WTC11 (cell line): ENCODE results near the gene TTC1. TPM values are rescaled to one million over a fixed set of nuclear protein-coding genes. Genes with fewer than 3 reads are reported as not detected.

Experiments
- ATAC-seq: fragments of 200-7000 bp; cut with Tn5 transposase; 2 replicates; pipeline ENCODE4 v1.10.0; 2021; ENCODE audit warnings: mild to moderate bottlenecking, moderate library complexity
- CTCF ChIA-PET: fragments of 300-600 bp; sonication (Branson Sonifier 250); formaldehyde crosslinking; loops from one replicate; lab custom pipeline; 2021; ENCODE audit warnings: antibody characterized with exemption; lab: Charles Lee
- POLR2A ChIA-PET: fragments of 350-600 bp; sonication (Branson Sonifier 250); formaldehyde crosslinking; loops from one replicate; lab custom pipeline; 2021; ENCODE audit warnings: antibody characterized with exemption; lab: Charles Lee
- DNase-seq: peaks from one replicate; pipeline ENCODE4 v3.0.0; 2021; ENCODE audit warnings: low spot score
- H3K27ac Mint-ChIP-seq: 2 replicates; pipeline ENCODE4 v1.8.0; 2021; ENCODE audit warnings: mixed read lengths
- H3K27me3 Mint-ChIP-seq: 2 replicates; pipeline ENCODE4 v1.8.0; 2021; ENCODE audit warnings: low read depth, mild to moderate bottlenecking, moderate library complexity, mixed read lengths
- H3K36me3 Mint-ChIP-seq: 2 replicates; pipeline ENCODE4 v1.8.0; 2021; ENCODE audit warnings: mixed read lengths
- H3K4me1 Mint-ChIP-seq: 2 replicates; pipeline ENCODE4 v1.8.0; 2022; ENCODE audit warnings: mixed read lengths
- H3K4me3 Mint-ChIP-seq: 2 replicates; pipeline ENCODE4 v1.8.0; 2021; ENCODE audit warnings: mild to moderate bottlenecking, moderate library complexity, mixed read lengths
- H3K9me3 Mint-ChIP-seq: 2 replicates; pipeline ENCODE4 v1.8.0; 2021; ENCODE audit warnings: mixed read lengths
- ATF1 ChIP-seq: sonication (generic); formaldehyde crosslinking; IDR thresholded peaks from 2 replicates; pipeline ENCODE4 v1.8.1; 2023; ENCODE audit warnings: mild to moderate bottlenecking, moderate library complexity, missing genetic modification reagents
- CREM ChIP-seq: sonication (generic); formaldehyde crosslinking; IDR thresholded peaks from 2 replicates; pipeline ENCODE4 v1.8.1; 2022; ENCODE audit warnings: mild to moderate bottlenecking, missing genetic modification reagents, moderate library complexity
- IRF2 ChIP-seq: sonication (generic); formaldehyde crosslinking; IDR thresholded peaks from 2 replicates; pipeline ENCODE4 v1.8.0; 2022; ENCODE audit warnings: low read depth, missing genetic modification reagents, borderline replicate concordance
- JAZF1 ChIP-seq: fragments of 250-450 bp; sonication (Bioruptor Pico); IDR thresholded peaks from 2 replicates; pipeline ENCODE4 v1.9.0; 2021; ENCODE audit warnings: moderate library complexity, mild to moderate bottlenecking, inconsistent platforms
- KAT7 ChIP-seq: sonication (generic); formaldehyde crosslinking; IDR thresholded peaks from 2 replicates; pipeline ENCODE4 v1.8.1; 2023; ENCODE audit warnings: missing genetic modification reagents, mild to moderate bottlenecking, borderline replicate concordance
- NFATC4 ChIP-seq: fragments of 250-450 bp; sonication (Bioruptor Pico); IDR thresholded peaks from 2 replicates; pipeline ENCODE4 v1.9.0; 2021; ENCODE audit warnings: mild to moderate bottlenecking
- NR1H2 ChIP-seq: sonication (generic); formaldehyde crosslinking; IDR thresholded peaks from 2 replicates; pipeline ENCODE4 v1.9.0; 2021; ENCODE audit warnings: mild to moderate bottlenecking, moderate library complexity, missing genetic modification reagents
- PRRX2 ChIP-seq: fragments of 250-450 bp; sonication (Bioruptor Pico); IDR thresholded peaks from 2 replicates; pipeline ENCODE4 v1.8.0; 2021; ENCODE audit warnings: mild to moderate bottlenecking
- RELA ChIP-seq: sonication (generic); formaldehyde crosslinking; IDR thresholded peaks from 2 replicates; pipeline ENCODE4 v1.8.1; 2022; ENCODE audit warnings: missing genetic modification reagents, mild to moderate bottlenecking, borderline replicate concordance
- RORB ChIP-seq: fragments of 250-450 bp; sonication (Bioruptor Pico); IDR thresholded peaks from 2 replicates; pipeline ENCODE4 v1.9.0; 2021; ENCODE audit warnings: mild to moderate bottlenecking
- SMAD3 ChIP-seq: sonication (generic); formaldehyde crosslinking; IDR thresholded peaks from 2 replicates; pipeline ENCODE4 v1.8.0; 2022; ENCODE audit warnings: missing genetic modification reagents, mild to moderate bottlenecking, borderline replicate concordance
- TEAD4 ChIP-seq: sonication (generic); formaldehyde crosslinking; IDR thresholded peaks from 2 replicates; pipeline ENCODE4 v1.8.0; 2022; ENCODE audit warnings: mild to moderate bottlenecking, missing genetic modification reagents
- USF2 ChIP-seq: sonication (generic); formaldehyde crosslinking; IDR thresholded peaks from 2 replicates; pipeline ENCODE4 v1.8.1; 2023; ENCODE audit warnings: mild to moderate bottlenecking, missing genetic modification reagents, moderate library complexity
- ZNF138 ChIP-seq: sonication (generic); formaldehyde crosslinking; conservative IDR thresholded peaks from 2 replicates; pipeline ENCODE4 v1.8.1; 2022; ENCODE audit warnings: mild to moderate bottlenecking, moderate library complexity, missing genetic modification reagents
- ZNF416 ChIP-seq: fragments of 250-450 bp; sonication (Bioruptor Pico); IDR thresholded peaks from 2 replicates; pipeline ENCODE4 v1.9.0; 2021; ENCODE audit warnings: mild to moderate bottlenecking, inconsistent platforms
- ZSCAN18 ChIP-seq: fragments of 250-450 bp; sonication (Bioruptor Pico); IDR thresholded peaks from 2 replicates; pipeline ENCODE4 v2.1.2; 2022; ENCODE audit warnings: mild to moderate bottlenecking, moderate library complexity
- total RNA-seq: library from RNA; stranded (reverse); gene quantifications from 3 replicates; pipeline ENCODE4 v1.2.3, GENCODE V29; 2021
- TF ChIP-seq, protein P1 (sequence below): fragments of 200-600 bp; IDR thresholded peaks from 2 replicates; pipeline ENCODE4 v1.8.0; 2022; ENCODE audit warnings: antibody characterized with exemption
- TF ChIP-seq, protein P2 (sequence below): sonication (generic); formaldehyde crosslinking; conservative IDR thresholded peaks from 2 replicates; pipeline ENCODE4 v1.8.1; 2022; ENCODE audit warnings: mild to moderate bottlenecking, missing genetic modification reagents
- TF ChIP-seq, protein P3 (sequence below): sonication (generic); formaldehyde crosslinking; IDR thresholded peaks from 2 replicates; pipeline ENCODE4 v1.8.1; 2022; ENCODE audit warnings: mild to moderate bottlenecking, missing genetic modification reagents, moderate library complexity, borderline replicate concordance
- TF ChIP-seq, protein P4 (sequence below): sonication (generic); formaldehyde crosslinking; IDR thresholded peaks from 2 replicates; pipeline ENCODE4 v1.8.0; 2023; ENCODE audit warnings: mild to moderate bottlenecking, missing genetic modification reagents
- TF ChIP-seq, protein P5 (sequence below): sonication (generic); formaldehyde crosslinking; conservative IDR thresholded peaks from 2 replicates; pipeline ENCODE4 v1.8.1; 2023; ENCODE audit warnings: mild to moderate bottlenecking, low read depth, missing genetic modification reagents, moderate library complexity

The TTC1 gene
- total RNA-seq, 1 experiment from 2014 or later = 47.4 TPM

DNA sequence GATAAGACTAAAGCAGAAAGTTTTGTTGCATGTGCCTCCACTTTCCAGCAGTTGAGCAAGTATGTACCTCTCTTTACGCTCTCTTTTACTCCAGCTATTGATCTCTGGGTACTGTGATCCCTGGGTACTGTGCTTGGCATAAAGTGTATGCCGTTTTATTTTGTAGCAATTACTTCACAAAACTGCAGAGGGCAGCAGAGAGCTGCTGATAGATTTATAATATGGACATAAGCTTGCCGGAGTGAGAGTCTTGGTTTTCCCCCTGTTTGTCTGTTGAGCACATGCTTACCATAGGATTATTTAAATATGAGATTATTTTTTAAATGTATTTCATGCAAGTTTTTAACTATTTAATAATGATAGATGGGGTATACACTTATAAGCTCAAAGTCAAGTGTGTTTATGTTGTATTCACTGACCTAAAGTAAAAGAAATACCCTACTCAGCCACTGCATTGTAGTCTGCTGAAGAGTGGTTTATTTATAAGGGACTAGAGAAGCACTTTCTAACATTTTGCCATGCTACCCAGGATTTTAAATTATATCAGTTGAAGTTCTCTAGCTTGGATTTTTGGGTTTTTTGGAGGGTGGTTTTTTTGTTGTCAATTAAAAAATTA is 13.0 kb downstream of the TTC1 start:
- ATAC-seq = peak; percentile 92
- Mint-ChIP-seq H3K4me1 (peaks cover 6% of the 10 kb centered on the region), H3K36me3 (peaks cover 23% of the 10 kb centered on the region), H3K27ac (no peak overlapping the region), H3K4me3 (no peak overlapping the region)
- TF ChIP-seq TEAD4 = no peak
- TF ChIP-seq, protein P1, sequence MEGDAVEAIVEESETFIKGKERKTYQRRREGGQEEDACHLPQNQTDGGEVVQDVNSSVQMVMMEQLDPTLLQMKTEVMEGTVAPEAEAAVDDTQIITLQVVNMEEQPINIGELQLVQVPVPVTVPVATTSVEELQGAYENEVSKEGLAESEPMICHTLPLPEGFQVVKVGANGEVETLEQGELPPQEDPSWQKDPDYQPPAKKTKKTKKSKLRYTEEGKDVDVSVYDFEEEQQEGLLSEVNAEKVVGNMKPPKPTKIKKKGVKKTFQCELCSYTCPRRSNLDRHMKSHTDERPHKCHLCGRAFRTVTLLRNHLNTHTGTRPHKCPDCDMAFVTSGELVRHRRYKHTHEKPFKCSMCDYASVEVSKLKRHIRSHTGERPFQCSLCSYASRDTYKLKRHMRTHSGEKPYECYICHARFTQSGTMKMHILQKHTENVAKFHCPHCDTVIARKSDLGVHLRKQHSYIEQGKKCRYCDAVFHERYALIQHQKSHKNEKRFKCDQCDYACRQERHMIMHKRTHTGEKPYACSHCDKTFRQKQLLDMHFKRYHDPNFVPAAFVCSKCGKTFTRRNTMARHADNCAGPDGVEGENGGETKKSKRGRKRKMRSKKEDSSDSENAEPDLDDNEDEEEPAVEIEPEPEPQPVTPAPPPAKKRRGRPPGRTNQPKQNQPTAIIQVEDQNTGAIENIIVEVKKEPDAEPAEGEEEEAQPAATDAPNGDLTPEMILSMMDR = peak; percentile 74
- no peak for TF ChIP-seq SMAD3
- TF ChIP-seq, protein P2, sequence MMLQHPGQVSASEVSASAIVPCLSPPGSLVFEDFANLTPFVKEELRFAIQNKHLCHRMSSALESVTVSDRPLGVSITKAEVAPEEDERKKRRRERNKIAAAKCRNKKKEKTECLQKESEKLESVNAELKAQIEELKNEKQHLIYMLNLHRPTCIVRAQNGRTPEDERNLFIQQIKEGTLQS = no peak
- TF ChIP-seq JAZF1 (CRISPR knock-in tag) = no peak
- TF ChIP-seq, all 79 proteins: peak for 1
- ChIA-PET CTCF (interaction anchor here (0.5 to 2.5 kb wide), 54 partner anchors 9 to 735 kb away, joined by 3 to 36 read pairs (median 5); partner anchors contain the start of genes C1QTNF2, FAM200C, PTTG1 and PWWP2A), POLR2A (interaction anchor here (1.0 kb wide), 2 partner anchors 111 to 176 kb away, joined by 4 to 5 read pairs; no protein-coding TSS in a partner anchor)
- Mint-ChIP-seq H3K27me3 (no peaks in the 10 kb centered on the region), H3K9me3 (no peaks in the 10 kb centered on the region)
- DNase-seq = peak; percentile 31

DNA sequence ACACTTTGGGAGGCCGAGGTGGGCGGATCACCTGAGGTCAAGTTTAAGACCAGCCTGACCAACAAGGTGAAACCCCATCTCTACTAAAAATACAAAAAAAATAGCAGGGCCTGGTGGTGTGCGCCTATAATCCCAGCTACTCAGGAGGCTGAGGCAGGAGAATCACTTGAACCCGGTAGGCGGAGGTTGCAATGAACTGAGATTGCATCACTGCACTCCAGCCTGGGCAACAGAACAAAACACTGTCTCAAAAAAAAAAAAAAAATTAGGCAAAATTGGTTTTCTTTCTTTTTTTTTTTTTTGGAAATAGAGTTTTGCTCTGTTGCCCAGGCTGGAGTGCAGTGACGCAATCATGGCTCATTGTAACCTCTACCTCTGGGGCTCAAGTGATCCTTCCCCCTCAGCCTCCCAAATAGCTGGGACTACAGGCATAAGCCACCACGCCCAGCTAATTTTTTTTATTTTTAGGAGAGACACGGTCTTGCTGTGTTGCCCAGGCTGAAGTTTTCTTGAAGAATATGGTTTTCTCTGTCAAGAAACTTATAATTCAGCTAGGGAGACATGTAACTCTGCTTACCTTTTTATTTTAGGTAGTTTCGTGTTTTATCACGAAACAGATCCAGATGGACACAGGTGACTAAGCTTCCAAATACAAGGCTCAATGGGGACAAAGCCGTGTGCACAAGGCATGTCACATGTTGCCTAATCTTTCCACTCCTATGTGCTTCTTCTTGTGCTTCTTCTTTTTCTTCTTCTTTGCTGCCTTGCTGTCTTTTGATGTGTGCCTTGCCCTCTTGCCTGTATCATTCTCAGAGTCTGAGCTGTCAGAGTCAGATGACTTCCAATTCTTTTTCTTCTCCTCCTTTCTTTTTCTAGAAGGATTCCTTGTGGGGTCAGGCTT is 14.3 kb downstream of the TTC1 start:
- H3K36me3 Mint-ChIP-seq = peaks cover 29% of the 10 kb centered on the region
- no peak for DNase-seq
- POLR2A ChIA-PET = interaction anchor here (0.7 kb wide), 1 partner anchor 62 kb away, joined by 5 read pairs; no protein-coding TSS in a partner anchor
- CTCF ChIA-PET = interaction anchor here (0.7 to 2.5 kb wide), 5 partner anchors 14 to 322 kb away, joined by 3 to 36 read pairs (median 5); partner anchors contain the start of gene TTC1
- no peaks in the 10 kb centered on the region for H3K27me3 Mint-ChIP-seq
- peaks cover 5% of the 10 kb centered on the region for H3K4me1 Mint-ChIP-seq
- ATAC-seq = no peak
- H3K4me3 Mint-ChIP-seq = no peak overlapping the region
- H3K9me3 Mint-ChIP-seq = no peaks in the 10 kb centered on the region
- H3K27ac Mint-ChIP-seq = peak overlapping the region; percentile 62; the same call in 1 of the 2 replicates
- TF ChIP-seq NR1H2 (CRISPR knock-in tag) (no peak), ZNF138 (no peak), PRRX2 (no peak), RELA (CRISPR knock-in tag) (no peak), IRF2 (CRISPR knock-in tag) (no peak), NFATC4 (no peak), ATF1 (no peak), KAT7 (CRISPR knock-in tag) (no peak), USF2 (no peak), CREM (CRISPR knock-in tag) (no peak), ZSCAN18 (CRISPR knock-in tag) (no peak), ZNF416 (CRISPR knock-in tag) (no peak), RORB (CRISPR knock-in tag) (no peak)
- TF ChIP-seq, protein P3, sequence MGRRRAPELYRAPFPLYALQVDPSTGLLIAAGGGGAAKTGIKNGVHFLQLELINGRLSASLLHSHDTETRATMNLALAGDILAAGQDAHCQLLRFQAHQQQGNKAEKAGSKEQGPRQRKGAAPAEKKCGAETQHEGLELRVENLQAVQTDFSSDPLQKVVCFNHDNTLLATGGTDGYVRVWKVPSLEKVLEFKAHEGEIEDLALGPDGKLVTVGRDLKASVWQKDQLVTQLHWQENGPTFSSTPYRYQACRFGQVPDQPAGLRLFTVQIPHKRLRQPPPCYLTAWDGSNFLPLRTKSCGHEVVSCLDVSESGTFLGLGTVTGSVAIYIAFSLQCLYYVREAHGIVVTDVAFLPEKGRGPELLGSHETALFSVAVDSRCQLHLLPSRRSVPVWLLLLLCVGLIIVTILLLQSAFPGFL (CRISPR knock-in tag) = no peak
- TF ChIP-seq, protein P4, sequence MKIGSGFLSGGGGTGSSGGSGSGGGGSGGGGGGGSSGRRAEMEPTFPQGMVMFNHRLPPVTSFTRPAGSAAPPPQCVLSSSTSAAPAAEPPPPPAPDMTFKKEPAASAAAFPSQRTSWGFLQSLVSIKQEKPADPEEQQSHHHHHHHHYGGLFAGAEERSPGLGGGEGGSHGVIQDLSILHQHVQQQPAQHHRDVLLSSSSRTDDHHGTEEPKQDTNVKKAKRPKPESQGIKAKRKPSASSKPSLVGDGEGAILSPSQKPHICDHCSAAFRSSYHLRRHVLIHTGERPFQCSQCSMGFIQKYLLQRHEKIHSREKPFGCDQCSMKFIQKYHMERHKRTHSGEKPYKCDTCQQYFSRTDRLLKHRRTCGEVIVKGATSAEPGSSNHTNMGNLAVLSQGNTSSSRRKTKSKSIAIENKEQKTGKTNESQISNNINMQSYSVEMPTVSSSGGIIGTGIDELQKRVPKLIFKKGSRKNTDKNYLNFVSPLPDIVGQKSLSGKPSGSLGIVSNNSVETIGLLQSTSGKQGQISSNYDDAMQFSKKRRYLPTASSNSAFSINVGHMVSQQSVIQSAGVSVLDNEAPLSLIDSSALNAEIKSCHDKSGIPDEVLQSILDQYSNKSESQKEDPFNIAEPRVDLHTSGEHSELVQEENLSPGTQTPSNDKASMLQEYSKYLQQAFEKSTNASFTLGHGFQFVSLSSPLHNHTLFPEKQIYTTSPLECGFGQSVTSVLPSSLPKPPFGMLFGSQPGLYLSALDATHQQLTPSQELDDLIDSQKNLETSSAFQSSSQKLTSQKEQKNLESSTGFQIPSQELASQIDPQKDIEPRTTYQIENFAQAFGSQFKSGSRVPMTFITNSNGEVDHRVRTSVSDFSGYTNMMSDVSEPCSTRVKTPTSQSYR (CRISPR knock-in tag) = no peak
- TF ChIP-seq, protein P5, sequence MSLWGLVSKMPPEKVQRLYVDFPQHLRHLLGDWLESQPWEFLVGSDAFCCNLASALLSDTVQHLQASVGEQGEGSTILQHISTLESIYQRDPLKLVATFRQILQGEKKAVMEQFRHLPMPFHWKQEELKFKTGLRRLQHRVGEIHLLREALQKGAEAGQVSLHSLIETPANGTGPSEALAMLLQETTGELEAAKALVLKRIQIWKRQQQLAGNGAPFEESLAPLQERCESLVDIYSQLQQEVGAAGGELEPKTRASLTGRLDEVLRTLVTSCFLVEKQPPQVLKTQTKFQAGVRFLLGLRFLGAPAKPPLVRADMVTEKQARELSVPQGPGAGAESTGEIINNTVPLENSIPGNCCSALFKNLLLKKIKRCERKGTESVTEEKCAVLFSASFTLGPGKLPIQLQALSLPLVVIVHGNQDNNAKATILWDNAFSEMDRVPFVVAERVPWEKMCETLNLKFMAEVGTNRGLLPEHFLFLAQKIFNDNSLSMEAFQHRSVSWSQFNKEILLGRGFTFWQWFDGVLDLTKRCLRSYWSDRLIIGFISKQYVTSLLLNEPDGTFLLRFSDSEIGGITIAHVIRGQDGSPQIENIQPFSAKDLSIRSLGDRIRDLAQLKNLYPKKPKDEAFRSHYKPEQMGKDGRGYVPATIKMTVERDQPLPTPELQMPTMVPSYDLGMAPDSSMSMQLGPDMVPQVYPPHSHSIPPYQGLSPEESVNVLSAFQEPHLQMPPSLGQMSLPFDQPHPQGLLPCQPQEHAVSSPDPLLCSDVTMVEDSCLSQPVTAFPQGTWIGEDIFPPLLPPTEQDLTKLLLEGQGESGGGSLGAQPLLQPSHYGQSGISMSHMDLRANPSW (CRISPR knock-in tag) = no peak
